D721Med (cell line): ENCODE measurements around the gene COL23A1.

Source experiments
- DNase-seq: peaks from one replicate; pipeline ENCODE4 v3.0.0; 2011; ENCODE audit warnings: low spot score; ENCODE audit not compliant: insufficient read length
- FAIRE-seq: peaks from 2 replicates; lab custom pipeline; 2011; peaks lifted over from hg19 to GRCh38; lab: Jason Lieb, UNC
- CTCF ChIP-seq: IDR thresholded peaks from 2 replicates; pipeline ENCODE4 v1.5.1; 2012; ENCODE audit warnings: mild to moderate bottlenecking, control low read depth; ENCODE audit not compliant: insufficient read depth; ENCODE audit errors: missing control alignments

COL23A1 gene

GRCh38 chr5:178392931-178393394 is 197.2 kb downstream of the COL23A1 start:
- no peak for TF ChIP-seq CTCF
- DNase-seq: no peak
- no peak for FAIRE-seq

- no peak for FAIRE-seq
- no peak for TF ChIP-seq CTCF
- DNase-seq: no peak
These were observed 197.8 kb downstream of the COL23A1 start for GRCh38 chr5:178392386-178392785.

- FAIRE-seq (no peak), DNase-seq (no peak)
- TF ChIP-seq CTCF: no peak
These were observed 198.7 kb downstream of the COL23A1 start for GRCh38 chr5:178391480-178391879.

- FAIRE-seq (no peak), DNase-seq (no peak)
- TF ChIP-seq CTCF: no peak
These were observed 200.4 kb downstream of the COL23A1 start for GRCh38 chr5:178389796-178390195.

- no peak for TF ChIP-seq CTCF
- DNase-seq: no peak
- no peak for FAIRE-seq
These were observed 201.0 kb downstream of the COL23A1 start for GRCh38 chr5:178389026-178389729.

GRCh38 chr5:178388386-178389025 is 201.7 kb downstream of the COL23A1 start:
- DNase-seq (no peak), FAIRE-seq (no peak)
- no peak for TF ChIP-seq CTCF

GRCh38 chr5:178387856-178388190 is 202.4 kb downstream of the COL23A1 start:
- no peak for TF ChIP-seq CTCF
- no peak for DNase-seq
- FAIRE-seq: no peak
